GM21723 (cell line): Measurements from ENCODE around the gene OR52I1.

Experiments
- ATAC-seq: cut with Tn5 transposase; IDR thresholded peaks from one replicate; pipeline ENCODE4 v1.9.1; 2021; ENCODE audit warnings: mild to moderate bottlenecking, moderate library complexity; ENCODE audit not compliant: unreplicated experiment

OR52I1 gene

DNA sequence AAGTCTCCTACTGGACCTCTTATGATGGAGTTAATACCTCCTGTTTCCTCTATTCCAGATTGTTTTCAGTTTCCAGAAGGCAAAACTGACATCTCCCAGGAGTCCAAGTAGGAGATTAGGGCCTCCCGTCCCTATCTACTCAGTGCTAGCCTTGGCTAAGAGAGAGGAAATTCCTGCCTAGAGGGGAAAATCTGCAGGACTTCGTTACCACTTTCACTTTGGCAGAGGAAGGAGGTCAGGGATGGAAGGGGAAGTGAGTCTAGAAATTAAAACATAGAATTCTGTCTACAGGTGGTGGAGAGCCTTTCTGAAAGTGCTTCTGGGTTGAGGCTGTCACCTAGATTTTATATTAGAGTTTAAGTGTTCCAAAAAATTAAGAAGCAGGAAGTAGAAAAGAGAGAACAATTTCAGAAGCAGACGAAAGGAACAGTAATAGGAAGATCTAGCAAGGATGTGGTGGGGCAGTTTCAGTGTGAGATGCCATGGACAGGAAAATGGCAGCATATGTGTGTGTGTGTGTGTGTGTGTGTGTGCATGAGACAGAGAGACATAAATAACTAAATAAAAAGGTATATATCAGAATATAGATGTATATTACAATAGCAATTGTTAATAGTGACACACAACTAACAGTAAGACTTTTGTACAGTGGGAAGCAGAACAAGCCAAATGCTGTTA, 16.6 kb downstream of the OR52I1 start:
- no peak for ATAC-seq

GRCh38 chr11:4611986-4612385, 18.1 kb downstream of the OR52I1 start:
- no peak for ATAC-seq

DNA sequence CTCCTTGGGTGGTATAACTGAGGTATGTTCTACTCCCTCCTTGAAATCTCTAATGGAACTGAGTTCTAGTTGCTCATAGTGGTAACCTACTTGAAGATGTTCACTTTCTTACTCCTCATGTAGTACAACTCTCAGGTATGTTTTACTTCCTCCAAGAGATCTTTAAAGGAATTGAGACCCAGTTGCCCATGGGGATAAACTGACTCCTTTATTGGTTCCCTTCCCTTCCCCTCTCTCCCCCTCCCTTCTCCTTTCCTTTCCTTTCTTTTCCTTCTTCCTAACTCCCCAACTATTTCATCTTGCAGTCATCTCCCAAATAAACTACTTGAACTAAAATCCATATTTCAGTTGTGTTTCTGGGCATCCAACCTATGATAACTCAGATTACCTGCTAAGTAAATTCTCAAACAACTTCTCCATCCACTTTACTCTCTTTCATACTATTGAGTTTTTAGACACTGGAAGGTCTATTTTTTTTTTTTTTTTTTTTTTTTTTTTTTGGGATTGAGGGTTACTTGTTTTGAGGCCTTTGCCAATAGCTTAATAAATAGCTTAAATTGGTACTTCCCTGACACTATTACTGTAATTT, 22.1 kb downstream of the OR52I1 start:
- no peak for ATAC-seq

DNA sequence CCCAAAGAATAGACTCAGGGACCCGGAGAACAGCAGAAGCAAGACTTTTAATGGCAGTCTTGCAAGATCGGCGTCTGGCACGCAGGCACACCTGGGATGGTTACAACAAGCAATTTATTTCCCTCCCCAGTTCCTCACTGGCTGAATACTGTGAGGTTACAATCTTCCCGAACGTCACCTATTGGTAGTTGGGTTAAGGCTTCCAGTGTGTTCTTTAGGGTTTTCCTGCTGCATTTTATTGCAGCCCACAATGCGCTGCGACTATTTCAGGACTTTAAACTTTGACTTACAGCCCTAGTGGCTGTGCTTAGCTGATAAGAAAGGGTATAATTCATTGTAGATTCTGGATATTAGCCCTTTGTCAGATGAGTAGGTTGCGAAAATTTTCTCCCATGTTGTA, 25.7 kb downstream of the OR52I1 start:
- no peak for ATAC-seq

DNA sequence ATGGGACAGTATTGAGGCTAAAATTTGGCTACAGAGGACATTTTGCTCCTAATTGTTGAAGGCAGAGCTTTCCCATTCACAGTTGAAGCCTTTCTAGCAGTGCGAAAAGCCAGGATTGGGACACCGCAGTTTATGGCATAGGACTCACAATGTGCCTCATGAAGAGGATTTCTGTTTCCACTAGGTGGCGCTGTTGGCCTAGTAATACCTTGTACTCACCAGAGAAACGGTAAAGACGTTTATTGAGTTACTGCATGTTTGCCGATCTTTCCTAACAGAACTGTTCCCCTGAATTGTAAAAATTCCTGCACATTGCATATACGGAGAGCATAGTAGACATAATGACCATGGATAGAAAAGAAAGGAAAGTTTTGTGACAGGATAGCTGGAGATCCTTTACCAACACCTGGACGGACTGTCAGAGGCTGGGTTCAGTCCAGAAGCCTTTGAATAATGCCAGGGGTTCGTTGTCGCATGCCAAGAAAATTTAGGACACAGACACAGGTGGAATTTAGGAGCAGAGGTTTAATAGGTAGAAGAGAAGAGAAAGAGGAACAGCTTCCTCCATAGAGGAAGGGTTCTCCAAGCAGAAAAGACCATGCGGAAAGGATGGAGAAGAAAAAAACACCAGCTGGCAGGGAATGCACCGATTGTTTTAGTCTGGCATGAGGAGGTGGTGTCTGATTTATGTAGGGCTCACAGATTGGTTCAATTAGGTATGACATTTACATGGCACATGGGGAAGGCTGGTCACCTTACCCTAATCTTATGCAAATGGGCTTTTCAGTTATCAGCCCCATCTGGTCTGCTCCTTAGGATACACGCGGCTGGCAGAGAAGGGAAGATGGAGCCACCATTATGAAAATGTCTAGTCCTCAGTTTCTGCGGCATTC, 32.6 kb downstream of the OR52I1 start:
- no peak for ATAC-seq

GRCh38 chr11:4636136-4636535, 42.3 kb downstream of the OR52I1 start:
- no peak for ATAC-seq

- ATAC-seq: peak; percentile 94
Observed at GRCh38 chr11:4636962-4637661, 43.3 kb downstream of the OR52I1 start, which contains the start of gene OR51D1. OR51D1 (plus strand) TSS chr11:4637477; CDS start chr11:4639791, 2,314 bp downstream.

GRCh38 chr11:4637662-4638047, 43.8 kb downstream of the OR52I1 start:
- ATAC-seq: no peak

GRCh38 chr11:4639931-4640330, 46.1 kb downstream of the OR52I1 start:
- ATAC-seq: no peak

DNA sequence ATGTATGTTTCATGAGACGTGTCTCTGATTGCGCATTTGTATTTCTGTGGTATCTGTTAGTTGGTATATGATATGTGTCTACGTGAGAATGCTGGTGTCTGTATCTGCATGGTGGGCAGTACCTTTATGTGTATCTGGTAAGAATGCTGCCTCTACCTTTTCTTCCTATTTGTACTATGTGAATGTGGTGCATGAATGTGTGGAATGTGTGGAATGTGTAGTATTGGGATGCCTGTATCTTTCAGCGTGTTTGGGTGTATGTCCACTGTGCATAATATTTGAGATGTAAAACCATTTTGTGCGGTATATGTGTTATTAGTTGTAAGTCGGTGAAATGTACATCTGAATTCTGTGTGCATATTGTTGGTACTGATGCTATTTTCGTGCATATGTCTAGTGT, 47.7 kb downstream of the OR52I1 start:
- ATAC-seq: no peak

DNA sequence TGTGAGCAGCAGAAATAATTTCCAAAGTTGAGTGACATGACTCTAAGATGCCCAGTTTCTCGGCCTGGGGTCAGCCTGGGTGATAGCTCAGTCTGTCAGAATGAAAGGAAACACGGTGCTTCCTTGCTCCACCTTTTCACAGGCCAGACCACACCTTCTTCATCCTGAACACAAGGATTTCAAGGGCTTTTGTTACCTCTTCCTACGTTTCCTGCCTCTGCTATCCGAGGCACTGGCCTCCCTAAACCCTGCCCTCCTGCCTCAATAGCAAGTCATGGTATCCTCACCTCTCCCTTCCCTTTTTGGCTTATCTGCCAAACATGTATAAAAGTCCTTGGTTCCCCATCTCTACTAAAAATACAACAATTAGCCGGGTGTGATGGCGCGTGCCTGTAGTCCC, 48.2 kb downstream of the OR52I1 start:
- no peak for ATAC-seq

DNA sequence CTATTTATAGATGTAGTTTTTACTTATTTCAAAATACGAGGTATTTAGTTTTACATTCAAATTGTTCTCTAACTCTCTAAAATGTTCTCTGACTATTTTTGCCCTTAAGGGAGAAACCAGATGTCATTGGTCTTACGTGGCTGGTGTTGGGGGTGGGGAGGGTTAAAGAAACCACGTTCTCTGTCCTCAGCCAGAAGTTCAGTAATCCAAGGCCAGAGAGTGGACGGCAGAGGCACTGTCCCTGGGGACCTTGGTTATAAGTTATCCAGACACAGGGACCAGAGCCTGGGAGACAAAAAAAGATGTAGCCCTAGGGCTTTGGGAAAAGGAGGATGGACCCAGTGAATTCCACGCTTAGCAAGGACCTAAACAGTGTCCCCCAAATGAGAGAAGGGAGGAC, 49.2 kb downstream of the OR52I1 start:
- ATAC-seq: no peak

GRCh38 chr11:4643682-4644081, 49.8 kb downstream of the OR52I1 start, which contains the start of gene OR51E1:
OR51E1 (plus strand) TSS chr11:4643982; CDS start chr11:4652527, 8,545 bp downstream.
- ATAC-seq: no peak

DNA sequence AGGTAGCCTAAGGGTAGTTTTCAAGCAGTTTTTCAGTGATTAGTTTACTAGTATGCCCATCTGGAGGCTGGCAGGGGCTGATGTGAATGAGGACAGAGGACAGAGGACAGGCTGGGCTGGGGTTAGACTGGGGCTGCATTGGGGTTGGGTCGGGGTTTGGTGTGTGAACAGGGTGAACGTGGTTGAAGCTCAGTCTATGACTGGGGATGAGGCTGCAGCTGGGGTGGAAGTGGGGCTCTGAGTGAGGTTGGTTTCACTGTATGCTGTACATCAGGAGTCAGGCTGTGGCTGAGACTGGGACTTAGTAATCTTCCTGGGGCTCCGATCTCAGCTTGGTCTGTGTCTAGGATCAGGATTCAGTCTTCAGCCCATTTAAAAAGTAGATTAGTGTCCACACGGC, 50.4 kb downstream of the OR52I1 start:
- ATAC-seq: no peak
